ENCODE results near the gene PRLR.
"Not testable (repeated sequence)": the region's sequence is repeated elsewhere in the genome, so short reads cannot be mapped to it uniquely, and the experiment has no call there.

PRLR gene

GRCh38 chr5:35112300-35112699 is 118.0 kb downstream of the PRLR start:
- Histone ChIP-seq H3K4me2 (ENCODE audit: low read length) (no peak overlapping the region), H3K79me2 (ENCODE audit: control insufficient read depth, low read length) (no peaks in the 10 kb centered on the region), H3K27ac (ENCODE audit: low read depth, low read length) (no peak overlapping the region), H3K4me1 (ENCODE audit: control insufficient read depth, low read length) (no peaks in the 10 kb centered on the region), H4K20me1 (ENCODE audit: control insufficient read depth, insufficient read depth, low read depth, low read length) (no peaks in the 10 kb centered on the region), H3F3A (ENCODE audit: control insufficient read depth, insufficient read depth) (no peaks in the 10 kb centered on the region), H3K27me3 (ENCODE audit: control insufficient read depth, low read length) (no peaks in the 10 kb centered on the region), H3K9me3 (ENCODE audit: control insufficient read depth, insufficient read depth, low read length) (no peaks in the 10 kb centered on the region), H3K4me3 (ENCODE audit: low read length) (no peak overlapping the region), H3K36me3 (ENCODE audit: control insufficient read depth, low read length) (no peaks in the 10 kb centered on the region), H3K9me2 (replicated peaks; ENCODE audit: control insufficient read depth, low read length) (no peaks in the 10 kb centered on the region)
- no peak for TF ChIP-seq EZH2phosphoT487 (IDR thresholded peaks at IDR 0.05; ENCODE audit: borderline replicate concordance, low read length)
- TF ChIP-seq CTCF (IDR thresholded peaks at IDR 0.05; ENCODE audit: low read depth, low read length, poor library complexity, severe bottlenecking) = no peak

GRCh38 chr5:35104550-35104949 is 125.7 kb downstream of the PRLR start:
- not testable (repeated sequence) for H3K4me3 ChIP-seq (ENCODE audit: low read length); H3K36me3 ChIP-seq (ENCODE audit: control insufficient read depth, low read length); H3K9me3 ChIP-seq (ENCODE audit: control insufficient read depth, insufficient read depth, low read length); H4K20me1 ChIP-seq (ENCODE audit: control insufficient read depth, insufficient read depth, low read depth, low read length); H3F3A ChIP-seq (ENCODE audit: control insufficient read depth, insufficient read depth); H3K4me1 ChIP-seq (ENCODE audit: control insufficient read depth, low read length); H3K79me2 ChIP-seq (ENCODE audit: control insufficient read depth, low read length); H3K4me2 ChIP-seq (ENCODE audit: low read length); H3K27ac ChIP-seq (ENCODE audit: low read depth, low read length); H3K9me2 ChIP-seq (replicated peaks; ENCODE audit: control insufficient read depth, low read length); H3K27me3 ChIP-seq (ENCODE audit: control insufficient read depth, low read length)

GRCh38 chr5:35103637-35104299 is 126.5 kb downstream of the PRLR start:
- Histone ChIP-seq H4K20me1 (ENCODE audit: control insufficient read depth, insufficient read depth, low read depth, low read length) (no peaks in the 10 kb centered on the region), H3K27ac (ENCODE audit: low read depth, low read length) (no peak overlapping the region), H3K4me2 (ENCODE audit: low read length) (no peak overlapping the region), H3K4me1 (ENCODE audit: control insufficient read depth, low read length) (no peaks in the 10 kb centered on the region), H3K4me3 (ENCODE audit: low read length) (no peak overlapping the region), H3K27me3 (ENCODE audit: control insufficient read depth, low read length) (no peaks in the 10 kb centered on the region), H3K9me3 (ENCODE audit: control insufficient read depth, insufficient read depth, low read length) (no peaks in the 10 kb centered on the region), H3K79me2 (ENCODE audit: control insufficient read depth, low read length) (no peaks in the 10 kb centered on the region), H3F3A (ENCODE audit: control insufficient read depth, insufficient read depth) (no peaks in the 10 kb centered on the region), H3K36me3 (ENCODE audit: control insufficient read depth, low read length) (no peaks in the 10 kb centered on the region), H3K9me2 (replicated peaks; ENCODE audit: control insufficient read depth, low read length) (no peaks in the 10 kb centered on the region)
- TF ChIP-seq EZH2phosphoT487 (IDR thresholded peaks at IDR 0.05; ENCODE audit: borderline replicate concordance, low read length) (no peak), CTCF (IDR thresholded peaks at IDR 0.05; ENCODE audit: low read depth, low read length, poor library complexity, severe bottlenecking) (no peak)

- H4K20me1 ChIP-seq (ENCODE audit: control insufficient read depth, insufficient read depth, low read depth, low read length) = not testable (repeated sequence)
Observed at GRCh38 chr5:35101720-35102119, 128.6 kb downstream of the PRLR start.

More at GRCh38 chr5:35101720-35102119, 128.6 kb downstream of the PRLR start:
- H3K4me3 ChIP-seq (ENCODE audit: low read length); H3K9me2 ChIP-seq (replicated peaks; ENCODE audit: control insufficient read depth, low read length); H3K27me3 ChIP-seq (ENCODE audit: control insufficient read depth, low read length); H3F3A ChIP-seq (ENCODE audit: control insufficient read depth, insufficient read depth); H3K36me3 ChIP-seq (ENCODE audit: control insufficient read depth, low read length); H3K27ac ChIP-seq (ENCODE audit: low read depth, low read length); H3K4me2 ChIP-seq (ENCODE audit: low read length); H3K9me3 ChIP-seq (ENCODE audit: control insufficient read depth, insufficient read depth, low read length); H3K4me1 ChIP-seq (ENCODE audit: control insufficient read depth, low read length); H3K79me2 ChIP-seq (ENCODE audit: control insufficient read depth, low read length): not testable (repeated sequence)

Measured in DOHH2 (cell line).